GM21447 (cell line): ENCODE results near the gene SLC2A5.
"Not testable (repeated sequence)": the region's sequence is repeated elsewhere in the genome, so short reads cannot be mapped to it uniquely, and the experiment has no call there.

ENCODE experiments used
- ATAC-seq: cut with Tn5 transposase; IDR thresholded peaks from one replicate; pipeline ENCODE4 v1.9.1; 2021; ENCODE audit not compliant: unreplicated experiment

Gene SLC2A5

DNA sequence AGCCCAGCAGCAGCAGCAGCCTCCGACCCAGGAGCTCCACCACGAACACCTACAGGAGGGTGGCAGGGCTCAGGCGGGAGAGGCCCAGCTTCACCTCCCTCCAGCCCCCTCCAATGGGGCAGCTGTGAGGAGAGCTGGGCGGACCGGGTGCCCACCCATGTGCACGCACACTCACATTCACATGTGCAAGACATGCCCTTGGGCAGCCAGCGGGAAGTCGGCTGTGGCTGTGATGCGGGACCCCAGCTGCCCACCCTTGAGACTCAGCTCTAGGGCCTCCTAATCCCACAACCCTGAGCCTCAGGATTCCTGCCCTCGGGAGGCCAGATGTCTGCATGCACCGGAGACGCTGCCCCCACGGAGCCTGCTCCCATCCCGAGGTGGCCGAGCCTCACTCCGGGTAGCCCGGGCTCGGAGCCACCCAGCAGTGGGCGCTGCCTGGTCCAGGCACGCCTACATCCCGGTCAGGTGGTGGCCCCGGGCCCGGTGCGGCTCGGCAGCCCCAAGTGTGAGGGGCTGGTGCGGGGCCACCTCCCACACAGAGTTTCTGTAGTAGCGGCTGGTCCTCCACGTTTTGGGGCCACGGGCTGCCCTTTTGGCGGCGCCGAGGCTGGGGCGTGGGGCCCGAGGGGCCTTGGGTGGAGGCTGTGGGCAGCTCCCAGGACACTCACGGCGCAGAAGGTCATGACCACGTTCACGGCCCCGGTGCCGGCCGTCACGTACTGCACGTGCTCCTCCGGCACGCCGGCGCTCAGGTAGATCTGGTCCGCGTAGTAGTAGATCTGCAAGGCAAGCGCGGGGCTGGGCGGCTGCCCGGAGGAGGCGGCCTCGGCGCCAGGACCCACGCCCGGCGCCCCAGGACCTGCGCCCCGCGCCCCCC, 30.3 kb downstream of the SLC2A5 start:
- no peak for ATAC-seq

GRCh38 chr1:9038338-9038650, 31.1 kb downstream of the SLC2A5 start:
- no peak for ATAC-seq

- no peak for ATAC-seq
Measured at GRCh38 chr1:9037476-9038337, 31.7 kb downstream of the SLC2A5 start.

GRCh38 chr1:9035226-9035625, 34.2 kb downstream of the SLC2A5 start:
- no peak for ATAC-seq

- no peak for ATAC-seq
Measured at GRCh38 chr1:9033363-9033762, 36.1 kb downstream of the SLC2A5 start.

- ATAC-seq: no peak
Measured at GRCh38 chr1:9031484-9032259, 37.8 kb downstream of the SLC2A5 start.

DNA sequence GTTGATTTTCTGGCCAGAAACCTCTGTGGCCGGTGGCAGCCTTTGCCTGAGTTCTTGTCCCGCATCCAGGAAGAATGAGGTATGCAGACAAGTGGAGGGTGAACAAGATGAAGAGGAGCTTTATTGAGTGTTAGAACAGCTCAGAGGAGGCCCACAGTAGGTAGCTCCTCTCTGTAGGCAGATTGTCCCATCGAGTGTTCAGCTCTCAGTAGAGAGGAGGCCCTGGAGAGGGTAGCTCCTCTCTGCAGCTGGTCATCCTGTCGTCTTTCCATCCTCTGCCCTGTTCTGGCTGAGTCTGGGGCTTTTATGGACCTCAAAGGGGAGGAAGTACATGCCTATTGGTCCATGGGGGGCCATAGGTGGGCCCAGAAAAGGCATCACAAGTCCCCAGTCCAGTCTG, 38.4 kb downstream of the SLC2A5 start:
- not testable (repeated sequence) for ATAC-seq

DNA sequence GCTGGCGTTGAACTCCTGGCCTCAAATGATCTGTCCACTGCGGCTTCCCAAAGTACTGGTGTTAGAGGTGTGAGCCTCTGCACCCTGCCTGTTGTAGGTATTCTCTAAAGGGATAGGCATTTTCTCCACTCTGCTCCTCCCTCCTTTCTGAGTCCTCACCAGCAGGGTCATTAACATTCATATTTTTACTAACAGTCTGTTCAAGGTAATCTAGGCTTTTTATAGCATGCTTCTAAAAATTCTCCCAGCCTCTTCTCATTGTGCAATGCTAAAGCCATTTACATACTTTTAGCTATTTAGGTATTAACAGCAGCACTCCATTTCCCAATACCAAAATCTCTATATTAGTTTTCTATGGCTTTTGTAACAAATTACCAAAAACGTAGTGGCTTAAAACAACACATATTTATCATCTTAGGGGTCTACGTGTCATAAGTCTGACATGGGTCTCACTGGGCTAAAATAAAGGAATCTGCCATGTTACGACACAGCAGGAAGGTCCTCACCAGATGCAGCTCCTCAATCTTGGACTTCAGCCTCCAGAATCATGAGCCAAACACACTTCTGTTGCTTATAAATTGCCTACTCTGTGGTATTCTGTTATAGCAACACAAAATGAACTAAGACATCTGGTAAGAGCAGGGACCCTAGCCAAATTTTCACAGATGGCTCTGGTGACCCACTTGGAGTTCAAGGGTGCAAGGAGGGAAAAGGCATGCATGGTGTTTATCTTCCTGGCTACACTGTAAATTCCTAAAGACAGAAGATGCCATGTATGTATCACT, 40.3 kb downstream of the SLC2A5 start:
- ATAC-seq: no peak

DNA sequence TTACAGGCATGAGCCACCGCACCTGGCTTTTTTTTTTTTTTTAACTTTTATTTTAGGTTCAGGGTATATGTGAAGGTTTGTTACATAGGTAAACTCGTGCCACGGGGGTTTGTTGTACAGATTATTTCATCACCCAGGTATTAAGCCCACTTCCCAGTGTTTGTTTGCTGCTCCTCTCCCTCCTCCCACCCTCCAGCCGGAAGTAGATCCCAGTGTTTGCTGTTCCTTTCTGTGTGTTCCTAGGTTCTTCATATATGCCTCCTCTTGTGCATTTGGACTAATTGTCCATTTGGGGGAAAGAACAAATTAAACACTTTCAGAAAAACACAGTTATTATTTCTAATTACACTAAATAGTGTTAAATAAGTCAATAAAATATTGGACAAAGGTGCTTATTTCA, 42.1 kb downstream of the SLC2A5 start:
- ATAC-seq: no peak

GRCh38 chr1:9025449-9025848, 44.0 kb downstream of the SLC2A5 start:
- ATAC-seq: no peak

GRCh38 chr1:9024837-9025236, 44.6 kb downstream of the SLC2A5 start:
- ATAC-seq: no peak

DNA sequence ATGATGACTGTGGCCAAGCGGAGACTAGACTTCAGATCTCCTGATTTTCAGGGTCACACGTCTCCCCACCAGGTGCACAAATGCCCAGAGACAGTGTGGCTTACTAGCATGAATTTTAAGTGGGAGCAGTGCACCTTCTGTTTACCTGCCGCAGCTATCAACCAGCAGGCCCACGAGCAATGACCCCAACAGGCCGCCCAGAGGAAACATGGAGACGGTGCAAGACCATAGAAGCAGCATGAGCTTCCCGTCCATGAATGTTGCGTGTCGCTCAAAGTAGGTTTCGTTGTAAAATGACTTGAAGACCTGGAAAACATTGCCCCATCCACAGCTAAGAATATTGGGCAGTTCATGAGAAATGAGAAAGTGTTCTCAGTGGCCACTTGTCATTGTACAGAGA, 46.7 kb downstream of the SLC2A5 start:
- ATAC-seq: no peak

DNA sequence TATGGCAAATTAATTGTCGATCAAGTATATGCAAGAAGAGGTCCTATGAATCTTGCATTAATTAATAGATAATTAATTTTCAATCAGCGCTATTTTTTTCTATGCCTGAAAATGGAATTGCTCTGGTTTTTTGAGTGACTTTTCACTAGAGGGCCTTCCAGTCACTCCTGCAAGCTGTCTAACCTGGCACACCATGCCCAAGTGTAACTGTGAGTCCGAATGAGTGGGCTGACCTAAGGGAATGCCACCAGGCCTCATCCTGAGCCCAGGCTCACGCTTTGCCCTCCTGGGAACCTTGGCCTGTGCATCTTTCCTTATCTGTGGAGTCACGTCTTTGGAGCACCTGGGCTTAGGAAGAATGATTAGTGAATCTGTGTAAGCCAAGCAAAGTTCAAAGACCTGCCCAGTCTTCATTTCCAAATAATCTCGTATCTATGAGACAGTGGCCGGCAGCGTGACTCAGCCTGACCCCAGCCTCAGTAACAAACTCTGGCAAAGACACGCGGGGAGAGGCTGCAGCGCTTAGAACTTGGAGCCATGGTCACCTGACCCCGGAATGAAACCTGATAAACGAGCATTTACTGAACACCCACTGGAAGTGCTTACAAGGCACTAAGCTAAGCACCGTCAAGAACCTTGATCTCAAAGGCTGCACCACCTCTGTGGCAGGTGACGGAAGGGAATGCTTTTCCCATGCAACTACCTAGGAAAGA, 47.3 kb downstream of the SLC2A5 start:
- not testable (repeated sequence) for ATAC-seq

- no peak for ATAC-seq
Measured at GRCh38 chr1:9020305-9020704, 49.1 kb downstream of the SLC2A5 start.

DNA sequence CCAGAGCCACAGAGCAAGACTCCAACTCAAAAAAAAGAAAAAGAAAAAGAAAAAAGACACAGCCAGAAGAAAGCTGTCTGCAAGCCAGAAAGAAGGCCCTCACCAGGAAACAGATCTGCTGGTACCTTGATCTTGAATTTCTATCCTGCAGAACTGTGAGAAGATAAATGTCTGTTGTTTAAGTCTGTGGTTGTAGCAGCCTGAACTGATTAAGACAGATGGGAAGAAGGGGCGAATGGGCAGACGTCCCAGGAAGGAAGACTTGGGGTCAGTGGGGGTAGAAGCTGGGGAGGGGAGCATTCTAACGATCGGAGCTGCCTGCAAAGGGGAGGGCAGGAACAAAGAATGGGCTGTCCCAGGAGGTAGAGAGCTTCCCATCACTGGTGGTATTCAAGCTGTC, 49.5 kb downstream of the SLC2A5 start:
- no peak for ATAC-seq

DNA sequence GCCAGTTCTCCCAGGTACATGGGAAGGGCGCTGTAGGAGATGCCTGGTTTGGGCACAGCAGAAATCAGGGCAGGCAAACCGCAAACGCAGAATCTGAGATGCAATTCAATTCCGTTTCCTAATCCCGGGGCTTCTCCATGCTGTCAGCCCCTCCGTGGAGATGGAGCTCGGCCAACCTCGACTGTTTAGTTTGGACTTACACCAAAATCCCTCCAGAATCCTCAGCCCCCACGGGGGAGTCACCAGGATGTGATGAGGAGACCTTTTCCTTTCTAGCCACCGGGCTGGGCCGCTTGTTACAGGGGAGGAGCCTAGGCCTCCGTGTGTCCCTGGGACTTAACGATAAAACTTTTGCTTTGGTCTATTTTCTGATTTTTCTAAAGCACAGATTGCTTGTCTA, 51.1 kb downstream of the SLC2A5 start:
- no peak for ATAC-seq

DNA sequence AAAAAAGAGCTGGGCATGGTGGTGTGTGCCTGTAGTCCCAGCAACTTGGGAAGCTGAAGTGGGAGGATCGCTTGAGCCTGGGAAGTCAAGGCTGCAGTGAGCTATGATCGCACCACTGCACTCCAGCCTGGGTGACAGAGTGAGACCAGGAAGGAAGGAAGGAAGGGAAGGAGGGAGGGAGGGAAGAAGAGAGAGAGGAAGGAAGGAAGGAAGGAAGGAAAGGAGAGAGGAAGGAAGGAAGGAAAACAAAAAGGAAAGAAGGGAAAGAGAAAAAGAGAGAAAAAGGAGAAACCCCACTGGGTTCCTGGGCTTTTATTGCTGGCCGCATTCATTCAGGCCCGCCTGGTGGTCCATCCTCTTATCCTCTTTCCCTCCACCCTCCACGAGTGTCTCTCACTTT, 53.0 kb downstream of the SLC2A5 start:
- ATAC-seq: no peak

DNA sequence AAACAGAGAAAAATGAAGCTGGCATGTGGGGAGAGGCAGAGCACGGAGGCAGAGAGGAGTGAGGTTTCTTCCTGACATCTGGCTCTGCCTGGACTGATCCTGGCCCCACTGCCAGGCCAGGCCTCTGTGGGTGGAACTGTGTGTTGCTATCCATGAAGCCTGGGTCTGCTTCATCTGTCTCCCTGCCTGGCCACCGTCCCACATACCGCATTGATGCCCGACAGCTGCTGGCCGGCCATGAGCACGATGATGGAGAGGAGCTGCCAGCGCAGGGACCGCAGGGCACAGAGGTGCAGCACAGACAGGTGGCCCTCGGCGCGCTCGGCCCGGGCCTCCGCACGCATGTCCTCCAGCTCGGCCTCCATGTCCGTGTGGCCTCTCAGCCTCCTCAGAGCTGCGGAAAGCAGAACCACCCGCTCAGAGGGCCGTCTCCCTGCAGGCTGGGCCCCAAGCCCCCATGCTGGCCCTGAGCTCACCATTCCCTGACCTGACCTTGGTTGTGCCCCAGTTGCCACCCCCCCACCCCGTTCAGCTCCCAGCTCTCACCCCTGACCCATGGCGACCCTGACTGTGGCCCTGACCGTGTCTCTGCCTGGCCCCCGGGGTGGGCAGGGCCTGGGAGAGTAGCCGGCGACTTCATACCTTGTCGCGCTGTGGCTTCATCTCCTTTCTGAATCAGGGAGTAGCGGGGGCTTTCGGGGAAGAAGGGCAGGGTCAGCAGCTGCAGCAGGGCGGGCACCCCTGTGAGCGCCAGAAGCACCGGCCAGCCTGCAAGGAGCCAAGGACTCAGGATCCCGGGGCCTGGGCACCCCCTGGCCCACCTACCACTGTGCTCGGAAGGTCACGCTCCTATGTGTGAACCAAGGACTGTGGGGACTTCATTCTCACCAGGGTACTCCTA, 54.7 kb downstream of the SLC2A5 start:
- ATAC-seq: no peak

GRCh38 chr1:9013819-9014218, 55.6 kb downstream of the SLC2A5 start:
- ATAC-seq: no peak
